NB4 (cell line): ENCODE measurements around the gene HNRNPA1L2.

Source experiments
- CTCF ChIP-seq: IDR thresholded peaks from one replicate; pipeline ENCODE4 v1.5.1; 2012; ENCODE audit warnings: low read depth, low read length
- MAX ChIP-seq: IDR thresholded peaks from 2 replicates; pipeline ENCODE4 v1.6.1; 2011; ENCODE audit warnings: low read depth, low read length
- MYC ChIP-seq: IDR thresholded peaks from 2 replicates; pipeline ENCODE4 v1.6.1; 2011; ENCODE audit warnings: low read depth, low read length
- POLR2A ChIP-seq: IDR thresholded peaks from 2 replicates; pipeline ENCODE4 v1.6.1; 2011; ENCODE audit warnings: mild to moderate bottlenecking; ENCODE audit not compliant: insufficient read length; ENCODE audit errors: extremely low read depth

- TF ChIP-seq CTCF (no peak), POLR2A (no peak), MAX (no peak), MYC (no peak)
Observed at GRCh38 chr13:52664272-52664671, 22.0 kb downstream of the HNRNPA1L2 start.
